ENCODE results near the gene TMEM245. TPM values are rescaled to one million over a fixed set of nuclear protein-coding genes. Genes with fewer than 3 reads are reported as not detected.

TMEM245 gene
- total and polyA plus RNA-seq, 10 of the 15 experiments (the other 5 are each of a cell fraction or from before 2014, with no cell fraction given): 7.4 to 36.1 (median 19.0) TPM

DNA sequence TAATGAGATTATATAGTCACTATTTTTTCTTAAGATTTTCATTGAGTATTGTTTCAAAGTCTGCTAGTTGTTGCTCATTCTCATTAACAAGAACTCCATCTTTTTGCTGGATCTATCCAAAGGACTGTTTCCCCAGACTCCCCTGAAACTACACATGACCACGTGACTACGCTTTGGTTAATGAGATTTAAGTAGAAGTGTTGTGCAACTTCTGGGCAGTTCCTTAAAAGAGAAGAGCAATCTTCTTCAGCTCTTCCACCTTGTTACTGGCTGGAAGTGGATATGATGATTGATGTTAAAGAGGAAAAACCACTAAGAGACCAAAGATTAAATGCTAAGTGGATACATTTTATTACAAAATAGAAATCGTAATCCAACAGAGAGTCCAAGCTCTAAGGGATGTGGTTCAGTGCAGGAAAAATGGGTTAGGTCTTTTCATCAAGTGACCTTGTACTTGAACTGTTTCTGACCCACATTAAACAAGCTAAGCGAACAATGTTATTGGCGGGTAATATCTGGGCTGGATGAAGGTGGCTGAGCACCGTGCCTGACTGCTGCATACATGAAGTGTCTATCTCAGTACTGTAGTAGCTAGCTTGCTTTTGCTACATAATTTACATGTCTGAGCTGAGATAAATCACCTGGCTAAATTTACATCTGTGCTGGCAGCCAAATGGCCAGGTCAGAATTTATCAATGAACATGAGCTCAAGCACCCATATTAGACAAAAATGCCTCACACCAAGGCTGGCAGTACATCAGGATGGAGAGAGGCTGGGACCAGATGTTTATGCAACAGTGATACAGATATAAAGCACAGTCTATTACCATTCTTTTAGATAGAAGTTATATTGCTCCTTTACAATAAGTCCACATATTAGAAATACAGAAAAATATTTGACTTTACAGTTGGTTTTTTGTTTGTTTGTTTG is 98.9 kb downstream of the TMEM245 start:
- Histone ChIP-seq H3K4me3 (no peak overlapping the region), H4K20me1 (ENCODE audit: control insufficient read depth, insufficient read depth) (no peaks in the 10 kb centered on the region), H3K4me2 (ENCODE audit: control insufficient read depth, insufficient read depth) (no peak overlapping the region), H3K9ac (ENCODE audit: control insufficient read depth, insufficient read depth, low read length) (no peak overlapping the region), H3K4me1 (ENCODE audit: control insufficient read depth, insufficient read depth, low read length) (peaks cover 13% of the 10 kb centered on the region), H3K27ac (ENCODE audit: control insufficient read depth, insufficient read depth) (no peak overlapping the region), H3K27me3 (replicated peaks in 1 of 2; ENCODE audit: control insufficient read depth in 2 of 2, insufficient read depth in 2 of 2, low read length in 1 of 2) (no peaks in the 10 kb centered on the region), H3K79me2 (ENCODE audit: control insufficient read depth, insufficient read depth, low read length) (no peaks in the 10 kb centered on the region), H3K36me3 (ENCODE audit: control insufficient read depth in 2 of 2, insufficient read depth in 2 of 2, low read length in 1 of 2) (peaks cover 0 to 2% of the 10 kb centered on the region in 2 experiments; a peak in 2 of 4 replicates), H2AFZ (ENCODE audit: control insufficient read depth, low read depth, low read length) (no peak overlapping the region), H3K9me3 (replicated peaks; ENCODE audit: control insufficient read depth, insufficient read depth, low read length) (no peaks in the 10 kb centered on the region)
- in situ Hi-C loops (cut with MboI): no loop called here
- DNase-seq (ENCODE audit: low read depth, low spot score): no peak
- no TSS peak for BruUV-seq (replicated peaks)
- CTCF ChIA-PET: interaction anchor here (0.6 to 1.7 kb wide), 2 partner anchors 23 to 121 kb away, joined by 3 to 6 read pairs; no protein-coding TSS in a partner anchor
- 99% methylated on average over 6 of the region's 6 CpGs for WGBS (ENCODE audit: insufficient coverage, insufficient replicate concordance, low lambda C conversion rate, missing lambda C conversion rate)
- RAD21 ChIA-PET (ENCODE audit: unreplicated experiment): no interaction called here
- no peak for ATAC-seq
- intact Hi-C loops (cut with micrococcal nuclease; ENCODE audit: unreplicated experiment): no loop called here
- no peak for FAIRE-seq
- POLR2A ChIA-PET: no interaction called here
- SMC1A ChIA-PET (ENCODE audit: uncharacterized antibody, unreplicated experiment): interaction anchor here (1.3 to 2.8 kb wide), 3 partner anchors 9 to 26 kb away, joined by 3 to 8 read pairs (median 4); no protein-coding TSS in a partner anchor
- TF ChIP-seq IKZF2 (IDR thresholded peaks at IDR 0.05) (no peak), HDAC2 (IDR thresholded peaks at IDR 0.05) (no peak), NR2C2 (IDR thresholded peaks at IDR 0.05; ENCODE audit: borderline replicate concordance, control insufficient read depth, insufficient read length, low read depth) (no peak), CBX5 (IDR thresholded peaks at IDR 0.05; ENCODE audit: low read depth) (no peak), MTA2 (IDR thresholded peaks at IDR 0.05; ENCODE audit: low read depth) (no peak), E2F8 (IDR thresholded peaks at IDR 0.05; ENCODE audit: low read depth, partially characterized antibody) (no peak), ZNF274 (IDR thresholded peaks at IDR 0.05; ENCODE audit: insufficient read depth, insufficient read length) (no peak), MAX (IDR thresholded peaks at IDR 0.05; ENCODE audit: low read depth, low read length) (no peak), SREBF2 (IDR thresholded peaks at IDR 0.05; ENCODE audit: low read length) (no peak), SMC3 (IDR thresholded peaks at IDR 0.05; ENCODE audit: borderline replicate concordance, low read length) (no peak)
- TF ChIP-seq, protein P1, sequence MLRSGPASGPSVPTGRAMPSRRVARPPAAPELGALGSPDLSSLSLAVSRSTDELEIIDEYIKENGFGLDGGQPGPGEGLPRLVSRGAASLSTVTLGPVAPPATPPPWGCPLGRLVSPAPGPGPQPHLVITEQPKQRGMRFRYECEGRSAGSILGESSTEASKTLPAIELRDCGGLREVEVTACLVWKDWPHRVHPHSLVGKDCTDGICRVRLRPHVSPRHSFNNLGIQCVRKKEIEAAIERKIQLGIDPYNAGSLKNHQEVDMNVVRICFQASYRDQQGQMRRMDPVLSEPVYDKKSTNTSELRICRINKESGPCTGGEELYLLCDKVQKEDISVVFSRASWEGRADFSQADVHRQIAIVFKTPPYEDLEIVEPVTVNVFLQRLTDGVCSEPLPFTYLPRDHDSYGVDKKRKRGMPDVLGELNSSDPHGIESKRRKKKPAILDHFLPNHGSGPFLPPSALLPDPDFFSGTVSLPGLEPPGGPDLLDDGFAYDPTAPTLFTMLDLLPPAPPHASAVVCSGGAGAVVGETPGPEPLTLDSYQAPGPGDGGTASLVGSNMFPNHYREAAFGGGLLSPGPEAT (IDR thresholded peaks at IDR 0.05; ENCODE audit: low read depth): no peak
- TF ChIP-seq, protein P2, sequence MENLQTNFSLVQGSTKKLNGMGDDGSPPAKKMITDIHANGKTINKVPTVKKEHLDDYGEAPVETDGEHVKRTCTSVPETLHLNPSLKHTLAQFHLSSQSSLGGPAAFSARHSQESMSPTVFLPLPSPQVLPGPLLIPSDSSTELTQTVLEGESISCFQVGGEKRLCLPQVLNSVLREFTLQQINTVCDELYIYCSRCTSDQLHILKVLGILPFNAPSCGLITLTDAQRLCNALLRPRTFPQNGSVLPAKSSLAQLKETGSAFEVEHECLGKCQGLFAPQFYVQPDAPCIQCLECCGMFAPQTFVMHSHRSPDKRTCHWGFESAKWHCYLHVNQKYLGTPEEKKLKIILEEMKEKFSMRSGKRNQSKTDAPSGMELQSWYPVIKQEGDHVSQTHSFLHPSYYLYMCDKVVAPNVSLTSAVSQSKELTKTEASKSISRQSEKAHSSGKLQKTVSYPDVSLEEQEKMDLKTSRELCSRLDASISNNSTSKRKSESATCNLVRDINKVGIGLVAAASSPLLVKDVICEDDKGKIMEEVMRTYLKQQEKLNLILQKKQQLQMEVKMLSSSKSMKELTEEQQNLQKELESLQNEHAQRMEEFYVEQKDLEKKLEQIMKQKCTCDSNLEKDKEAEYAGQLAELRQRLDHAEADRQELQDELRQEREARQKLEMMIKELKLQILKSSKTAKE (IDR thresholded peaks at IDR 0.05; ENCODE audit: low read depth, poor library complexity, severe bottlenecking): no peak
